ENCODE measurements around the gene DNM1L.

GRCh38 chr12:32794281-32794680 lies 115.2 kb downstream of the DNM1L start:
- TF ChIP-seq CTCF (conservative IDR thresholded peaks at IDR 0.05) (no peak), ZFX (IDR thresholded peaks at IDR 0.05) (no peak)
